MM.1S (cell line): ENCODE data around the gene XAGE2.

Source experiments
- CTCF ChIP-seq: fragments of 300-600 bp; sonication (generic); IDR thresholded peaks from 2 replicates; pipeline ENCODE4 v1.5.1; 2016; ENCODE audit warnings: antibody characterized with exemption, low read length, mixed read lengths
- EZH2 ChIP-seq: fragments of 300-600 bp; sonication (generic); optimal IDR thresholded peaks from 2 replicates; pipeline ENCODE3; 2017; ENCODE audit warnings: low read depth, mild to moderate bottlenecking, antibody characterized with exemption, low read length, mixed read lengths
- EZH2phosphoT487 ChIP-seq: fragments of 300-600 bp; sonication (generic); IDR thresholded peaks from 2 replicates; pipeline ENCODE4 v1.6.1; 2018; ENCODE audit warnings: antibody characterized with exemption, low read length

- TF ChIP-seq EZH2, result no peak
- no peak for TF ChIP-seq CTCF
- TF ChIP-seq EZH2phosphoT487, result no peak
Measured at GRCh38 chrX:52353838-52354237, 15.0 kb upstream of the XAGE2 start.
